GM18867 (cell line): ENCODE measurements around the gene ZNF385B.

Experiments
- ATAC-seq: cut with Tn5 transposase; IDR thresholded peaks from one replicate; pipeline ENCODE4 v1.9.1; 2021; ENCODE audit warnings: mild to moderate bottlenecking, moderate library complexity; ENCODE audit not compliant: unreplicated experiment

Gene ZNF385B

GRCh38 chr2:179751163-179751809, 110.1 kb downstream of the ZNF385B start:
- ATAC-seq: peak; percentile 57

GRCh38 chr2:179749210-179749609, 112.2 kb downstream of the ZNF385B start:
- no peak for ATAC-seq

- ATAC-seq: no peak
Observed at GRCh38 chr2:179746981-179747380, 114.4 kb downstream of the ZNF385B start.

- no peak for ATAC-seq
Observed at GRCh38 chr2:179745635-179746256, 115.7 kb downstream of the ZNF385B start.

GRCh38 chr2:179744401-179744800, 117.0 kb downstream of the ZNF385B start:
- no peak for ATAC-seq

GRCh38 chr2:179741317-179741716, 120.1 kb downstream of the ZNF385B start:
- no peak for ATAC-seq

- ATAC-seq: no peak
Observed at GRCh38 chr2:179729966-179730365, 131.4 kb downstream of the ZNF385B start.

GRCh38 chr2:179726461-179727180, 134.8 kb downstream of the ZNF385B start:
- no peak for ATAC-seq

- no peak for ATAC-seq
Observed at GRCh38 chr2:179724403-179724802, 137.0 kb downstream of the ZNF385B start.

GRCh38 chr2:179720173-179720772, 141.1 kb downstream of the ZNF385B start:
- ATAC-seq: no peak

GRCh38 chr2:179715871-179716270, 145.5 kb downstream of the ZNF385B start:
- no peak for ATAC-seq

- no peak for ATAC-seq
Observed at GRCh38 chr2:179715196-179715595, 146.2 kb downstream of the ZNF385B start.

GRCh38 chr2:179712825-179713224, 148.6 kb downstream of the ZNF385B start:
- no peak for ATAC-seq

- ATAC-seq: no peak
Observed at GRCh38 chr2:179711375-179711774, 150.0 kb downstream of the ZNF385B start.

- ATAC-seq: no peak
Observed at GRCh38 chr2:179703702-179704101, 157.7 kb downstream of the ZNF385B start.

- ATAC-seq: no peak
Observed at GRCh38 chr2:179702912-179703311, 158.5 kb downstream of the ZNF385B start.

GRCh38 chr2:179701524-179702110, 159.8 kb downstream of the ZNF385B start:
- no peak for ATAC-seq

GRCh38 chr2:179695486-179695885, 165.9 kb downstream of the ZNF385B start:
- no peak for ATAC-seq

GRCh38 chr2:179694963-179695362, 166.4 kb downstream of the ZNF385B start:
- no peak for ATAC-seq

GRCh38 chr2:179692610-179693009, 168.8 kb downstream of the ZNF385B start:
- ATAC-seq: no peak

GRCh38 chr2:179692043-179692442, 169.4 kb downstream of the ZNF385B start:
- ATAC-seq: no peak
